Endometrium (tissue), 2 donors: ENCODE data around the gene HEPACAM.

Experiments used
- FAIRE-seq: peaks from 2 replicates; lab custom pipeline; 2012; peaks lifted over from hg19 to GRCh38; lab: Jason Lieb, UNC
- donor health status: control.
- donor health status: control.

HEPACAM gene

GRCh38 chr11:124884869-124885479 is 50.9 kb downstream of the HEPACAM start:
- FAIRE-seq: no peak

DNA sequence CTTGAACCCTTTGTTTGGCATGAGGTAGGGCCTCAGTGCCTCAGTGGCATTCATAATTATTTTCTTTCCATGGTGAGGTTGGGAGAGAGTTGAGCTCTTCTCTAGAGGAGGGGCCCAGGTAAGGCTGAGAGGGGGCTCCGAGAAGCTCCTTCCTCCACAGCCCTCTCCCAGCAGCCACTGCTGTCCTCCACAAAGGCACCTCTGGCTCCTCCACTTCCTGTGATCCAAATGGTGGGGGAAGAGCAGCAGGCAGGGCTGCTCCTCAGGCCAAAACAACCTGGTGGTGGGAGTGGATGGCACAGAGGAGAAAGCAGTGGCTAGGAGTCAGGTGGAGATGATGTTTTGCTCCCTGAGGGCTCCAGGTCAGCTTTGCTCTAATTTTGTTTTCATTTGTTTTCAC is 51.5 kb downstream of the HEPACAM start:
- FAIRE-seq: no peak

GRCh38 chr11:124882339-124883071 is 53.3 kb downstream of the HEPACAM start:
- FAIRE-seq: no peak

GRCh38 chr11:124880958-124881357 is 54.9 kb downstream of the HEPACAM start:
- no peak for FAIRE-seq

- no peak for FAIRE-seq
Measured at GRCh38 chr11:124880290-124880611, 55.6 kb downstream of the HEPACAM start.

GRCh38 chr11:124879493-124880289 is 56.2 kb downstream of the HEPACAM start:
- no peak for FAIRE-seq

- FAIRE-seq: no peak
Measured at GRCh38 chr11:124878759-124879492, 56.9 kb downstream of the HEPACAM start.

DNA sequence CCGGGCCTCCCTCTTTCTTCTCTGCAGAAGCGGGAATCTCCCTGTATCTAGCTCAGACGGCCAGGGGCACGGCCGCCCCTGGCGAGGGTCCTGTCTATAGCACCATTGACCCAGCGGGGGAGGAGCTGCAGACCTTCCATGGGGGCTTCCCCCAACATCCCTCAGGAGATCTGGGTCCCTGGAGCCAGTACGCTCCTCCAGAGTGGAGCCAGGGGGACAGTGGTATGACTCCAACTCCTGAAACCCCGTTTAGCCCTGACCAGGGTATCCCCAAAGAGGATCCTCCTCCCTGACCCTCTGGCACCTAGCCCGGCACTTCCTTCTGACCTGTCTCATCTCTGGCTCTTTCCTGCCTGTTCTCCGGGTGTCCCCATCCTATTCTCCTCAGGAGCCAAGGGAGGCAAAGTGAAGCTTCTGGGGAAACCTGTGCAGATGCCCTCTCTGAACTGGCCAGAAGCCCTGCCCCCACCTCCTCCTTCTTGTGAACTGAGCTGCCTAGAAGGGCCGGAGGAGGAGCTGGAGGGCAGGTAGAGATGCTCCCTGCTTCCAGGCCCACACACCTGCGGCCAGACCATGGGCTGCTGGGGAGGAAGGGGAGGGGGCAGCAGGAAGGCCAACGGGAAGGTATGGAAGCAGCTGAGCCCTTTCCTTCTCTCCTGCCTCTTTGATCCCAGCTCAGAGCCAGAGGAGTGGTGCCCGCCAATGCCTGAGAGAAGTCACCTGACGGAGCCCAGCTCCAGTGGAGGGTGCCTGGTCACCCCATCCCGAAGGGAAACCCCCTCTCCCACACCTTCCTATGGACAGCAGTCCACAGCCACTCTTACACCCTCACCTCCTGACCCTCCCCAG is 57.7 kb downstream of the HEPACAM start:
- no peak for FAIRE-seq

- FAIRE-seq: no peak
Measured at GRCh38 chr11:124877631-124877909, 58.3 kb downstream of the HEPACAM start.

DNA sequence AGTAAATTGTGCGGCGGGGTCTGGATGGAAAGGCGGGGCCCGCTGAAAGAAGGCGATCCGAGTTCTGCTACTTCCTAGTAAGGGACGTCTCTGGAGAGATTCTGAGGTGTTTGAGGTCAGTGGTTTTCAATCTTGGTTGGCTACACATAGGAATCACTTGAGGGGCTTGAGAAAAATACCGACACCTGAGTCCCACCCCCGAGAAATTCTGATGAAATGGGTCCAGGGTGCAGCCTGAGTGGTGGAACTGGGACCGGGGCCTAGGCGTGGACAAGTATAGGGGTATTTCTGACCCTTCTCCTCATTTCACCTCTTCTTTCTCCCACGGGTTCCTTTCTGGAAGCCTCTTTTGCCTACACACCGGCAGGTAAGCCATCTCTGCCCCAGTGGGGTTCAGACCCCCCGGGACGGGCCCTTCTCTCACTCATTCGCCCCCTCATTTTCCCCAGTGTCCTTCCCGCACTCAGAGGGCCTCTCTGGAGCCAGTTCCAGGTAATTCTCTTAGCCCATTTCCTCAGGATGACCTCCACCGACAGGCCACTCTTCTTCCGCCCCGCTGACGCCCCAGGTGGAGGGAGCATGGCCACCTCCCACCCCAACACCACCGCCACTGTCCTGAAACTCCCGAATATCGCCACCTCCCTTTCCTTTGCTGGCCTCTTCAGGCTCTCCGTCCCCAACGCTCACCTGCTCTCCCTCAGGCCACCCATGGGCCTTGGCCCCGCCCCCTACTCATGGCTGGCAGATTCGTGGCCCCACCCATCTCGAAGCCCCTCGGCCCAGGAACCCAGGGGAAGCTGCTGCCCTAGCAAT is 58.8 kb downstream of the HEPACAM start:
- FAIRE-seq: no peak

DNA sequence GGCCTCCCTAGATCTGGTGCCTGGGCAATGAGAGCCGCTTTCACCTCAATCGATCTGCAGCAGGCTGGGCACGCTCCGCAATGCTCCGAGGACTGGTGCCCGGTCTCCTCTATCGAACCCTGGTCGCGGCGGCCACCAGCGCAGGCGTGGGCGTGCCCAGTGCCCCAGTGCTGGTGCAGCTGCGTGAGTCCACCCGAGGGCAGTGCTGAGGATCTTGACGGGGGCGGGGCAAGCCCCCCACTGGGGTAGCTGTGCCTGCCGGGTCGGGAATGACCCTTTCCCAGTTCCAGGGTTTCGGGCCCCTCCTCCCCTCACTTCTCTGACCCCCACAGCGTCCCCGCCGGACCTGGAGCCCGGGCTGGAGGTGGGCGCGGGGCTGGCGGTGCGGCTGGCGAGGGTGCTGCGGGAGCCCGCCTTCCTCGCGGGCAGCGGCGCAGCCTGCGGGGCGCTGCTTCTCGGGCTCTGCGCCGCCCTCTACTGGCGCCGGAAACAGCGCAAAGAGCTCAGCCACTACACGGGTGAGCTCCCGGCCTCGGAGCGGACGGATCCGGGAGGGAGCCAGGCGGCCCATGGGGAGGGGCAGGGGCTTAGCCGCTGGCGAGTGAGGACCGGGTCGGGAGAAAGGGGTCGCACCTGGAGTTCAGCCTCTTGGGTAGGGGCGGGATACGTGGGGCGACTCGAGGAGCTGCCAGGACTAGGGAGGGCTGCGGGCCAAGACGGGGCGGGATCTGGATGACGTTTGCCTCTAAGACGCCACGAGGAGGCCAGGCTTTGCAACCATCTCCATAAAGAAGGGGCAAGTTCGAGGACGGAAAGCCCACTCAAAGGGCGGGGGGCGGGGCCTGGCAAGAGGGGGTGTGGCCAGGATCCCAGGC is 59.7 kb downstream of the HEPACAM start:
- no peak for FAIRE-seq

DNA sequence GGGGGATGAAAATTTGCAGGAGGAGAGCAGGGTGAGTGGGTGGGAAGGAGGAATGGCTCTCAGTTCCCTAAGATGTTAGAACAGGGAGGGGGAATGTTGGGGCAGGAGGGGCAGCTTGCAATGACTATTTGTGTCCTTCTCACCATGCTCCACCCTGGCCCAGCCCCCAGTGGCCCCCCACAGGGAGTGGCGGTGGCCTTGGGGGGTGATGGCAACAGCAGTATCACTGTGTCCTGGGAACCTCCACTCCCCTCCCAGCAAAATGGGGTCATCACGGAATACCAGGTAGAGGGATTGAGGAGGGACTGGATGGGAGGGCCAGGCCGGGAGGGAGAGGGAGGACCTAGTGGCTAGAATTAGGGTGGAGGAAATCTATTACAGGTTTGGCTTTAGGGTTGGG is 60.4 kb downstream of the HEPACAM start:
- no peak for FAIRE-seq

GRCh38 chr11:124874571-124875255 is 61.1 kb downstream of the HEPACAM start:
- FAIRE-seq: no peak

GRCh38 chr11:124873951-124874350 is 61.9 kb downstream of the HEPACAM start:
- no peak for FAIRE-seq

GRCh38 chr11:124872741-124873140 is 63.1 kb downstream of the HEPACAM start:
- no peak for FAIRE-seq

GRCh38 chr11:124872280-124872679 is 63.6 kb downstream of the HEPACAM start:
- no peak for FAIRE-seq

- FAIRE-seq: no peak
Measured at GRCh38 chr11:124870430-124870829, 65.4 kb downstream of the HEPACAM start.

DNA sequence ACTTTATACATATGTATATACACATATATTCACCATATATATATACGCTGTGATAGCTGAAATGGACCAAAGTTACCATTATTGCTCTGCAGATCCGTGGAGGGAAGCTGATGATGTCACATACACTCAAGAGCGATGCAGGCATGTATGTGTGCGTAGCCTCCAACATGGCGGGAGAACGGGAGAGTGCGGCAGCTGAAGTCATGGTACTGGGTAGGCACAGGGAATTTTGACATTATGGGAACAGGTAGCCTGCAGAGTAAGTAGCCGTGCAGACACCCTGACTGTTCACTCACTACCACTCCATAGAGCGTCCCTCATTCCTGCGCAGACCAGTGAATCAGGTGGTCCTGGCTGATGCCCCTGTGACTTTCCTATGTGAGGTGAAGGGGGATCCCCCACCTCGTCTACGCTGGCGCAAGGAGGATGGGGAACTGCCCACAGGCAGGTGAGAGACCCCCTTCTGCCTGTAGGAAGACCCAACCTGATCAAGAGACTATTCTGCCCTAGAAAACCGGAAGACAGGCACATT is 65.9 kb downstream of the HEPACAM start:
- no peak for FAIRE-seq

DNA sequence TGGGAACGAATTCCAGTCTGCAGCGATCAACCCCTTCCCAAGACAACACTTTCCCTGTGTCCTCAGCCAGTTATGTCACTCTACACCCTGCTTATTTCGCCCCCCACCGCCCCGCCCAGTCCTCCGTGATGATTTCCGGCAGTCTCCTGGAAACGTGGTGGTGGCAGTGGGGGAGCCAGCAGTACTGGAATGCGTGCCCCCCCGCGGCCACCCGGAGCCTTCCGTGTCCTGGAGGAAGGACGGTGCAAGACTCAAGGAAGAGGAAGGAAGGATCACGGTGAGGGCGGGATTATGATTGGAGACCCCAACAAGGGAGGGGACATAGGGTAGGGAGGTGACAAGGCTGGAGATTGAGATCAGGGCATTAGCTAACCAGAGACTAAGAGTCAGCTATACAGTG is 66.5 kb downstream of the HEPACAM start:
- FAIRE-seq: no peak
